ENCODE measurements around the gene G2E3.
"Not testable (repeated sequence)": the region's sequence is repeated elsewhere in the genome, so short reads cannot be mapped to it uniquely, and the experiment has no call there.

The G2E3 gene

GRCh38 chr14:30621354-30621939, 62.5 kb downstream of the G2E3 start:
- Histone ChIP-seq H3K36me3 (ENCODE audit: control insufficient read depth in 5 of 5, insufficient read depth in 5 of 5, low read length in 5 of 5) (no peaks in the 10 kb centered on the region), H3K9ac (ENCODE audit: low read length in 5 of 5) (peak overlapping the region; percentile 88 to 97 (median 95)), H3K27ac (ENCODE audit: low read depth, low read length) (peak overlapping the region; percentile 86), H3K4me1 (ENCODE audit: control insufficient read depth in 5 of 5, insufficient read depth in 5 of 5, low read length in 5 of 5) (peaks cover 0 to 37% (median 36%) of the 10 kb centered on the region in 5 donors), H3K27me3 (ENCODE audit: control insufficient read depth in 5 of 5, insufficient read depth in 4 of 5, low read length in 5 of 5) (no peaks in the 10 kb centered on the region), H3K4me3 (ENCODE audit: low read depth in 1 of 5, low read length in 5 of 5) (peak overlapping the region; percentile 87 to 99 (median 93)), H3K9me3 (ENCODE audit: control insufficient read depth in 5 of 5, low read length in 5 of 5) (no peaks in the 10 kb centered on the region)

GRCh38 chr14:30621940-30622830, 63.2 kb downstream of the G2E3 start, which contains the start of gene SCFD1:
SCFD1 (plus strand) TSS chr14:30622319; CDS start chr14:30622339, 20 bp downstream.
- Histone ChIP-seq H3K9ac (ENCODE audit: low read length in 5 of 5) (peak within 1 kb of the TSS; percentile 88 to 97 (median 95)), H3K36me3 (ENCODE audit: control insufficient read depth in 5 of 5, insufficient read depth in 5 of 5, low read length in 5 of 5) (no peaks in the 10 kb centered on the region), H3K4me1 (ENCODE audit: control insufficient read depth in 5 of 5, insufficient read depth in 5 of 5, low read length in 5 of 5) (peaks cover 0 to 40% (median 37%) of the 10 kb centered on the region in 5 donors), H3K9me3 (ENCODE audit: control insufficient read depth in 5 of 5, low read length in 5 of 5) (no peaks in the 10 kb centered on the region), H3K27me3 (ENCODE audit: control insufficient read depth in 5 of 5, insufficient read depth in 4 of 5, low read length in 5 of 5) (no peaks in the 10 kb centered on the region), H3K4me3 (ENCODE audit: low read depth in 1 of 5, low read length in 5 of 5) (peak within 1 kb of the TSS; percentile 87 to 99 (median 93)), H3K27ac (ENCODE audit: low read depth, low read length) (peak within 1 kb of the TSS; percentile 86)

GRCh38 chr14:30623412-30624131, 64.6 kb downstream of the G2E3 start:
- Histone ChIP-seq H3K27me3 (ENCODE audit: control insufficient read depth in 5 of 5, insufficient read depth in 4 of 5, low read length in 5 of 5) (no peaks in the 10 kb centered on the region), H3K9ac (ENCODE audit: low read length in 5 of 5) (peak overlapping the region in 4 of 5 donors; percentile 88 to 97 (median 96)), H3K27ac (ENCODE audit: low read depth, low read length) (no peak overlapping the region), H3K4me1 (ENCODE audit: control insufficient read depth in 5 of 5, insufficient read depth in 5 of 5, low read length in 5 of 5) (peaks cover 0 to 40% (median 37%) of the 10 kb centered on the region in 5 donors), H3K9me3 (ENCODE audit: control insufficient read depth in 5 of 5, low read length in 5 of 5) (no peaks in the 10 kb centered on the region), H3K4me3 (ENCODE audit: low read depth in 1 of 5, low read length in 5 of 5) (peak overlapping the region; percentile 87 to 99 (median 93)), H3K36me3 (ENCODE audit: control insufficient read depth in 5 of 5, insufficient read depth in 5 of 5, low read length in 5 of 5) (no peaks in the 10 kb centered on the region)

- no peaks in the 10 kb centered on the region for H3K36me3 ChIP-seq (ENCODE audit: control insufficient read depth in 5 of 5, insufficient read depth in 5 of 5, low read length in 5 of 5)
- H3K4me1 ChIP-seq (ENCODE audit: control insufficient read depth in 5 of 5, insufficient read depth in 5 of 5, low read length in 5 of 5): peaks cover 0 to 40% (median 39%) of the 10 kb centered on the region in 5 donors
- H3K27me3 ChIP-seq (ENCODE audit: control insufficient read depth in 5 of 5, insufficient read depth in 4 of 5, low read length in 5 of 5): no peaks in the 10 kb centered on the region
- H3K27ac ChIP-seq (ENCODE audit: low read depth, low read length): no peak overlapping the region
- H3K4me3 ChIP-seq (ENCODE audit: low read depth in 1 of 5, low read length in 5 of 5): peak overlapping the region in 2 of 5 donors; percentile 1 to 13
- peak overlapping the region in 1 of 5 donors; percentile 97 for H3K9ac ChIP-seq (ENCODE audit: low read length in 5 of 5)
- no peaks in the 10 kb centered on the region for H3K9me3 ChIP-seq (ENCODE audit: control insufficient read depth in 5 of 5, low read length in 5 of 5)
These were observed 65.1 kb downstream of the G2E3 start for GRCh38 chr14:30624132-30624423.

GRCh38 chr14:30625533-30625932, 66.6 kb downstream of the G2E3 start:
- H3K4me1 ChIP-seq (ENCODE audit: control insufficient read depth in 5 of 5, insufficient read depth in 5 of 5, low read length in 5 of 5): peaks cover 0 to 44% (median 39%) of the 10 kb centered on the region in 5 donors

GRCh38 chr14:30629432-30629831, 70.5 kb downstream of the G2E3 start:
- H3K4me3 ChIP-seq (ENCODE audit: low read depth in 1 of 5, low read length in 5 of 5); H3K9ac ChIP-seq (ENCODE audit: low read length in 5 of 5); H3K27ac ChIP-seq (ENCODE audit: low read depth, low read length); H3K9me3 ChIP-seq (ENCODE audit: control insufficient read depth in 5 of 5, low read length in 5 of 5); H3K27me3 ChIP-seq (ENCODE audit: control insufficient read depth in 5 of 5, insufficient read depth in 4 of 5, low read length in 5 of 5): not testable (repeated sequence)
- Histone ChIP-seq H3K4me1 (ENCODE audit: control insufficient read depth in 5 of 5, insufficient read depth in 5 of 5, low read length in 5 of 5) (peaks cover 0 to 15% (median 12%) of the 10 kb centered on the region in 5 donors), H3K36me3 (ENCODE audit: control insufficient read depth in 5 of 5, insufficient read depth in 5 of 5, low read length in 5 of 5) (peaks cover 7 to 24% (median 14%) of the 10 kb centered on the region in 5 donors)

More at GRCh38 chr14:30625533-30625932, 66.6 kb downstream of the G2E3 start:
- Histone ChIP-seq H3K9me3 (ENCODE audit: control insufficient read depth in 5 of 5, low read length in 5 of 5) (no peaks in the 10 kb centered on the region), H3K36me3 (ENCODE audit: control insufficient read depth in 5 of 5, insufficient read depth in 5 of 5, low read length in 5 of 5) (peaks cover 0 to 3% (median under 1%) of the 10 kb centered on the region in 5 donors), H3K9ac (ENCODE audit: low read length in 5 of 5) (peak overlapping the region in 2 of 5 donors; percentile 8 to 42), H3K27me3 (ENCODE audit: control insufficient read depth in 5 of 5, insufficient read depth in 4 of 5, low read length in 5 of 5) (no peaks in the 10 kb centered on the region), H3K27ac (ENCODE audit: low read depth, low read length) (no peak overlapping the region), H3K4me3 (ENCODE audit: low read depth in 1 of 5, low read length in 5 of 5) (peak overlapping the region in 1 of 5 donors; percentile 8)

GRCh38 chr14:30630248-30630647, 71.3 kb downstream of the G2E3 start:
- H3K27ac ChIP-seq (ENCODE audit: low read depth, low read length): no peak overlapping the region
- H3K9me3 ChIP-seq (ENCODE audit: control insufficient read depth in 5 of 5, low read length in 5 of 5): no peaks in the 10 kb centered on the region
- H3K4me1 ChIP-seq (ENCODE audit: control insufficient read depth in 5 of 5, insufficient read depth in 5 of 5, low read length in 5 of 5): peaks cover 0 to 12% (median 9%) of the 10 kb centered on the region in 5 donors
- H3K27me3 ChIP-seq (ENCODE audit: control insufficient read depth in 5 of 5, insufficient read depth in 4 of 5, low read length in 5 of 5): no peaks in the 10 kb centered on the region
- H3K9ac ChIP-seq (ENCODE audit: low read length in 5 of 5): no peak overlapping the region
- H3K4me3 ChIP-seq (ENCODE audit: low read depth in 1 of 5, low read length in 5 of 5): no peak overlapping the region
- H3K36me3 ChIP-seq (ENCODE audit: control insufficient read depth in 5 of 5, insufficient read depth in 5 of 5, low read length in 5 of 5): peaks cover 15 to 32% (median 20%) of the 10 kb centered on the region in 5 donors

GRCh38 chr14:30632730-30633129, 73.8 kb downstream of the G2E3 start:
- H3K9me3 ChIP-seq (ENCODE audit: control insufficient read depth in 5 of 5, low read length in 5 of 5): no peaks in the 10 kb centered on the region
- no peak overlapping the region for H3K27ac ChIP-seq (ENCODE audit: low read depth, low read length)
- H3K27me3 ChIP-seq (ENCODE audit: control insufficient read depth in 5 of 5, insufficient read depth in 4 of 5, low read length in 5 of 5): no peaks in the 10 kb centered on the region
- H3K4me1 ChIP-seq (ENCODE audit: control insufficient read depth in 5 of 5, insufficient read depth in 5 of 5, low read length in 5 of 5): peaks cover 0 to 11% (median 0%) of the 10 kb centered on the region in 5 donors
- no peak overlapping the region for H3K9ac ChIP-seq (ENCODE audit: low read length in 5 of 5)
- H3K4me3 ChIP-seq (ENCODE audit: low read depth in 1 of 5, low read length in 5 of 5): no peak overlapping the region
- H3K36me3 ChIP-seq (ENCODE audit: control insufficient read depth in 5 of 5, insufficient read depth in 5 of 5, low read length in 5 of 5): peaks cover 17 to 40% (median 23%) of the 10 kb centered on the region in 5 donors

GRCh38 chr14:30638926-30639325, 80.0 kb downstream of the G2E3 start:
- Histone ChIP-seq H3K27me3 (ENCODE audit: control insufficient read depth in 5 of 5, insufficient read depth in 4 of 5, low read length in 5 of 5) (no peaks in the 10 kb centered on the region), H3K9me3 (ENCODE audit: control insufficient read depth in 5 of 5, low read length in 5 of 5) (peaks cover 0 to under 1% (median 0%) of the 10 kb centered on the region in 5 donors), H3K4me1 (ENCODE audit: control insufficient read depth in 5 of 5, insufficient read depth in 5 of 5, low read length in 5 of 5) (peaks cover 0 to 25% (median 0%) of the 10 kb centered on the region in 5 donors), H3K27ac (ENCODE audit: low read depth, low read length) (peak overlapping the region; percentile 57), H3K4me3 (ENCODE audit: low read depth in 1 of 5, low read length in 5 of 5) (no peak overlapping the region), H3K9ac (ENCODE audit: low read length in 5 of 5) (peak overlapping the region in 2 of 5 donors; percentile 35 to 46), H3K36me3 (ENCODE audit: control insufficient read depth in 5 of 5, insufficient read depth in 5 of 5, low read length in 5 of 5) (peaks cover 9 to 36% (median 26%) of the 10 kb centered on the region in 5 donors)
